ENCODE measurements around the gene NAPB.

Gene NAPB

GRCh38 chr20:23406880-23407279 lies 14.4 kb downstream of the NAPB start:
- no peak for DNase-seq (ENCODE audit: low read depth in 2 of 2)

GRCh38 chr20:23404196-23404595 lies 17.1 kb downstream of the NAPB start:
- no peak for DNase-seq (ENCODE audit: low read depth in 2 of 2)

- no peak for DNase-seq (ENCODE audit: low read depth in 2 of 2)
These were observed 17.5 kb downstream of the NAPB start for GRCh38 chr20:23403751-23404150.

- DNase-seq (ENCODE audit: low read depth in 2 of 2) = no peak
These were observed 20.2 kb downstream of the NAPB start for GRCh38 chr20:23401051-23401450.

- no peak for DNase-seq (ENCODE audit: low read depth in 2 of 2)
These were observed 21.6 kb downstream of the NAPB start for GRCh38 chr20:23399568-23400241.

- no peak for DNase-seq (ENCODE audit: low read depth in 2 of 2)
These were observed 23.3 kb downstream of the NAPB start for GRCh38 chr20:23397961-23398360.

- no peak for DNase-seq (ENCODE audit: low read depth in 2 of 2)
These were observed 24.2 kb downstream of the NAPB start for GRCh38 chr20:23396950-23397627.

- DNase-seq (ENCODE audit: low read depth in 2 of 2) = no peak
These were observed 27.1 kb downstream of the NAPB start for GRCh38 chr20:23393996-23394775.

GRCh38 chr20:23391707-23392310 lies 29.5 kb downstream of the NAPB start:
- DNase-seq (ENCODE audit: low read depth in 2 of 2) = no peak

GRCh38 chr20:23390091-23390774 lies 31.1 kb downstream of the NAPB start:
- DNase-seq (ENCODE audit: low read depth in 2 of 2) = no peak

GRCh38 chr20:23387118-23387443 lies 34.2 kb downstream of the NAPB start:
- DNase-seq (ENCODE audit: low read depth in 2 of 2) = no peak

- no peak for DNase-seq (ENCODE audit: low read depth in 2 of 2)
These were observed 34.8 kb downstream of the NAPB start for GRCh38 chr20:23386304-23387117.

GRCh38 chr20:23381876-23382275 lies 39.4 kb downstream of the NAPB start:
- DNase-seq (ENCODE audit: low read depth in 2 of 2) = no peak

GRCh38 chr20:23379772-23380171 lies 41.5 kb downstream of the NAPB start:
- DNase-seq (ENCODE audit: low read depth in 2 of 2) = no peak

- no peak for DNase-seq (ENCODE audit: low read depth in 2 of 2)
These were observed 45.5 kb downstream of the NAPB start for GRCh38 chr20:23375827-23376226.

GRCh38 chr20:23374441-23374840 lies 46.8 kb downstream of the NAPB start:
- no peak for DNase-seq (ENCODE audit: low read depth in 2 of 2)

GRCh38 chr20:23371496-23371895 lies 49.8 kb downstream of the NAPB start:
- DNase-seq (ENCODE audit: low read depth in 2 of 2) = no peak

- no peak for DNase-seq (ENCODE audit: low read depth in 2 of 2)
These were observed 50.4 kb downstream of the NAPB start for GRCh38 chr20:23370873-23371272.

GRCh38 chr20:23370274-23370673 lies 51.0 kb downstream of the NAPB start:
- no peak for DNase-seq (ENCODE audit: low read depth in 2 of 2)

- no peak for DNase-seq (ENCODE audit: low read depth in 2 of 2)
These were observed 52.0 kb downstream of the NAPB start for GRCh38 chr20:23369072-23369823.

All from stimulated activated CD8-positive, alpha-beta memory T cell treated with anti-CD3 and anti-CD28 coated beads, Interleukin-2, amount 100 ng/mL, for 1 hour (primary cell).